ENCODE results near the gene FBXL17.

The FBXL17 gene

DNA sequence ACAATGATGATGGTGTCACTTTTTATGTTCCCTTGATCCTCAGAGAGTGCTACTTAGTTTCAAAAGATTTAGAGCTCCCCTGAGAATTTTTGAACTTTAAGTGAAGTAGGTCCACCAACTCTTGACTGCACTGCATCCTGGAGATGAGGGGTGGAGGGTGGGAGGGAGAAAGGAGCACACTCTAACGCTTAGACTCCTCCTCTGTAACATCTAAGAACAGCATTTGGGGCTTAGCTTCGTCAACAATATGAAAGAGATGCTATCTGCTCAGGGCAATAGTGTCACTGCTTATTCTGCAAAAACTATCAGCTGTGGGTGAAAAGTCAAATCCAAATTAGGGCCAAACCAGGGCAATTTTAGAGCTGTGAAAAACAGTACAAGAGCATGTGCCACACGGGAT lies 468.4 kb downstream of the FBXL17 start:
- no peak for DNase-seq (ENCODE audit: low read depth)

DNA sequence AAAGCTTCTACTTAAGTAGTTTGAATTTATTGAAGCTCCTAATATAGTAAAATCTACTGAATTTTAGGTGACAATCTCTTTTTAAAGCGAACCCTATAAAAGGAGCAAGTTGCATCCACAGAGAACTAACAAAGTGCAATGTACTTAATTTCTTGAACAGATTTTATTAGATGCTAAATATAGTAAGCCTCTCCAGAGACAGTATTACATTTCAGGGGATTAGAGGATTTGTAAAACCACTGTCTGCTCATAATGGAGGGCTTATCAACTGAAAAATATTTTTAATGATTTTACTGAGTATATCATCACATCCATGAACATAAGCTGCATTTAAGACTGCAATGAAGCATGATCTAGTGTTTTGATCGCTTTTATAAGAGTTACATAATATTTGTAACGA lies 481.2 kb downstream of the FBXL17 start:
- DNase-seq (ENCODE audit: low read depth): no peak

DNA sequence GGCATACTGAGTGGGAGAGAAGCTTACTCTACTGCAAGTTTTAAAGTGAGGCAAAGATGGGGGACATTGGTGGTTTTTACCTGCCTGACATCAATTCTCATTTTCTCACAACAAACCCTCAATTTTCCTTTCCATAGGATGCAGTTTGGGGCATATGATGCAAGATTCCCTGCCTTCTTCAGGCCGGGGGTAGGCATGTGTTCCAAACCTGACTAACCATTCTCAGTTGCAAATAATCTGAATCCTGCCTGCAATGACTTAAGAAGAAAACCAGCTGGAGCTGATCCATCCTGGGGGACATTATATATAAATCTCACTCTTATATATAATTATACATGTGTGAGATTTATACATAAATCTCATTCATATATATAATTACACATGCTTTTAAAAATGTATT lies 487.5 kb downstream of the FBXL17 start:
- DNase-seq (ENCODE audit: low read depth): no peak

DNA sequence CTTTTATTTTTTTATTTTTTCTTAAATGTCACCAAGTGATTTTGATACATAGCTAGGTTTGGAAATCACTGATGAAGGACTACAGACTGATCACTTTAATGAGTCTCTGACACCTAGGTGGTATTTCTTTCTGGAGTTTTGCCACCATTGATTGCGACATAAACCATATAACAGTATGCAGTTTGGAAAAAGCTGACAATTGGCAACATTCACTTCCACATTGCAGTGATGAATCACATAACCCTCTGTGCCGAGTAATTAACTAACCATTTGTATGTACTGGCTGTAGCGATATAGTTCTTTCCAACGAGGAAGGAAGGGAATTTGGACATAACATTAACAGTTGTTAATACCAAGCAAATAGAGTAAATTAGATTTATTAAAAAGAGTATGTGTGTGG lies 488.3 kb downstream of the FBXL17 start:
- DNase-seq (ENCODE audit: low read depth): peak; percentile 58

DNA sequence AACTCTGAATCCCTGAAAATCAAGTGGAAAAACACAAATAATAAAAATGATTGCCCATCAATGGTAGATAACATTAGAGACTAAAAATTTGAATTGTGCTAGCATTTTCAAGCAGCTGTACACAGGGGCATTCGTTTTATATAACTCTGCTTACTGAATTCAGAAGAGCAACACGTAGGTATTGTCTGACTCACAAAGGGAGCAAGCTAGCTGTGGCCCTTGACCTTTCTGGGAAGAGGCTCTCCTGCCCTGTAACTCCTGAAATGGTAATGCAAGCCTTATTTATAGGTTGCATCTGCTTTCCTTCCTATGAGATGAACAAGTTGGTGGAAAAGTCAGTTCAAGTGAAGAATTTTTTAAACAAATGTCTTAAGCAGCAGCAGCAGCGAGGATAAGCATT lies 492.5 kb downstream of the FBXL17 start:
- no peak for DNase-seq (ENCODE audit: low read depth)

DNA sequence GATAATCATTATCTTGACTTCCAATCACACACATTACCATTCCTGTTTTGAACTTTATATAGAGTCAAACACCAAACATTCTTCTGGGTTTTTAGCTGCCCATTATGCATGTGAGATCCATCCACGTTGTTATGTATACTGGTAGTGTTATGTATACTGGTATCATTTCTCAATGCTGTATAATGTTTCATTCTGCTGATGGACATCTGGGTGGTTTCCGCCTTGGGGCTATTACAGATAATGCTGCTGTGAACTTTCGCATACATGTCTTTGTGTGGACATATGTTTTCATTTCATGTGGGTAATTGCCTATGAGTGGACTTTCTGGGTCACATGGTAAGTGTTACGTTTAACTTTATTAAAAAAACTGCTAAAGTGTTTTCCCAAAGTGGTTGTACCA lies 493.4 kb downstream of the FBXL17 start:
- DNase-seq (ENCODE audit: low read depth): no peak

DNA sequence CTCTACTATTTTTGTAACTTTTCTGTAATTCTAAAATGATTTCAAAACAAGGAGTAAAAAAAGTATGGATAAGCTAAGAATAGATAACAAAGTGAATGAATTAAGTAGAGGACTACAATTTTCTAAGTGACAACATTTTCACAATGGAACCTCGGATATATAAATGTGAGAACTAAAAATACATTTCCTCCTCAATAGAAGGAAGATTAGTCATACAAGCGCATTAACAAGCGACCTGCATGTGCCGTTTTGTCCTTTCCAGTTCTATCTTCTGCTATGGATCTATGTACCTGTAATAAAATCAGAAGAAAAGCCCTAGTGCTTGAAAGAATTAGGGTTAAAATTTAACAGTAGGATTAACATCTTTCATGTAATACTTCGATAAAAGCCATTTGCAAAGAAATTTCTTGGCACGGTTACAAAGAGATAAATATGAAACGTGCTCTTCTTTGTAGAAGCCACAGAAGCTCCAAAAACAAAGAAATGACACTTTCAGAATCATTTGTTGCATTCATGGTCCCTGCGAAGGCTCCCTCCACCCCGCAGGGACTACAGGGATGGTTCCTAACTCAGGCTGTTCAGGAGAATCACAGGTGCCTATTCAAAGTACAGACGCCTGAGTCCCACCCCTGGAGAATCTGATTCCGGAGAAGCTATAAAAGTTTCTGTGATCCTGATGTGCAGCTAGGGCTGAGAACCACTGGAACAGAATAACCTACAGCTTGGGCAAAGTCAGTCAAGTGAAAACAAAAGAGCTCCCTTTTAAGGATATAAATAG lies 494.5 kb downstream of the FBXL17 start:
- DNase-seq (ENCODE audit: low read depth): no peak

DNA sequence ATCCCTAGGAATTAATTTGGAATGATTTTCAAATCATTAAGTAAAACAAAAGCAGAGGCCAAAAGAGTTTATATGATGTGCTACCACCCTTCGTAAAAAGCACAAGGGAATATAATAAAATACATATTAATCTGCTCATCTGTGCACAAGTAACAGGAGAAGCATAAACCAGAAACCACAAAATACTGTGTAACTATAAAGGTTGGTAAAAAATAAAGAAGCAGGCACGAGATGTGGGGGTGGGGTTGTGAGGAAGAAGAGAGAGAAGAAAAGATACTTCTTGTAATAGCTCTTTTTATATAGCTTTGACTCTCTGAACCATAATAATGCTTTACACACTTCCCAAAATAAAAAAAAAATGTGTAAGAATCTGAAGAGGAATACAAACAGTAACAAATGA lies 496.3 kb downstream of the FBXL17 start:
- no peak for DNase-seq (ENCODE audit: low read depth)

DNA sequence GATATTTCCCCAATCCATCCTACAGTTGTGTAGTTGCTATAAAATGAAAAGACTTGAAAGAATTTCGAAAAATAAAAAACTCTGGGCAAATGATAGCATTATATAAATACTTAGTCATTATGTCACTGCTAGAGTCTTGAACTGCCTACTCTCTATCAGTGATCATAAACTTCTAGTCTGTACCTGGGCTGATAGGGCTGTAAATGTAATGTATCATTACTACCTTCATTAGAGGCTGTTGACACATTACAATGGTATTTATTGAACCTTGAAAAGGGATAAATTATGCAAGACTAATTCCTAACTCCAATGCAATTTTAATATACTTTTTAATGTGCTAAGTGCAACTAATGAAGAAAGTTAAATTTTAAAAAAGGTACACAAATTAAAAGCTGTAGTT lies 497.0 kb downstream of the FBXL17 start:
- no peak for DNase-seq (ENCODE audit: low read depth)

DNA sequence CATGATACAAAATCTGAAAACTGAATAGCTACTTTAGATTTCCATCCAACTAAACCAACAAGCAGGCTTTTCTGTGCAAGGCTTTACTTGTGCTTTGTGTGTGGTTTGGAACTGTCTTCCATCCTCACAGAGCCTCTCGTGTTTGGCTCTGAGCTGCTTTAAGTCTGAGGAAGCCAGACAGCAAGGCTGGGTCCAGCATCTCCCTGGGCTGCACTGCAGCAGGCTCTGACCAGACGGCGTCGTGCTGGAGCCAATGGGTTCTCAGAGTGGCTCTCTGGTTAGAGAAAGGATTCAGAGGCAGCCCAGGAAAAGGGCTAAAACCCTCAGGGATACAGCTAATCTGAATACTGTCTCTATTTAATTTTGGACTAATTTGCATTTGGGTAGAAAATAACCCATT lies 503.2 kb downstream of the FBXL17 start:
- no peak for DNase-seq (ENCODE audit: low read depth)

DNA sequence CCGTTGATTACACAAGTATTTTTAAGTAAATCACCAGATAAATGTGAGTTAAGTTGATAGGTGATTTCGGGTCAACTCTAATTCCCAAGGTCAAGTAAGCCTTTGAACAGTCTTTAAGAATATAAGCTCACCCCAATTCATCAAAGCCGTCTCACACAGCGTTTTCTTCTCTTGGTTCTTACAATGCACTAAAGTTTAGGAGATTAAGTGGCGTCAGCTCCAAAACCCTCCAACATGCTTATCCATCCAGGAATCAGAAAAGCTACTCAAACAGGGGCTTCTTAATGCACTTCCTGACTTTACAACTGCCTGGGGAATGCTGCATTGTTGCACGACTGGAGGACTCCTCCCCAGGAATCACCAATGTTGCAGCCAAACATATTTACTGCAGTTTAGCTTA lies 505.0 kb downstream of the FBXL17 start:
- no peak for DNase-seq (ENCODE audit: low read depth)

DNA sequence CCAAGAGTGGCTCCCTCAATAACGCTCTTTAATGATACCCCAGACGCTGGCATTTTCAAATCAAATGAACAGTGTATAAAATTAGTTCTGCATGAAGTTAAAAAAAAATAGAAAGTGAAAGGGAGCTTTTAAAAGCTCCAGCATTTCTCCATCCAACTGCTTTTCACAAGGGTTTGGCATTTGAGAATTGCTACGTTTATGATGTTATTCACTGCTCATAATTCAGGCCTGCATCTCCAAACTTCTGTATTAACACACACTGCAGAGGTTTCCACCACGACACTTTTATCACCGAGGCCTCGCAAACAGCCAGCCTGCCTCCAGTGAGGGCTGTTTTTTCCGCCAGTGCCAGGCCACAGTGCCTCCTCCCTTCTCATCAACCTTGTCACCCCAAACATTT lies 505.6 kb downstream of the FBXL17 start:
- DNase-seq (ENCODE audit: low read depth): no peak

DNA sequence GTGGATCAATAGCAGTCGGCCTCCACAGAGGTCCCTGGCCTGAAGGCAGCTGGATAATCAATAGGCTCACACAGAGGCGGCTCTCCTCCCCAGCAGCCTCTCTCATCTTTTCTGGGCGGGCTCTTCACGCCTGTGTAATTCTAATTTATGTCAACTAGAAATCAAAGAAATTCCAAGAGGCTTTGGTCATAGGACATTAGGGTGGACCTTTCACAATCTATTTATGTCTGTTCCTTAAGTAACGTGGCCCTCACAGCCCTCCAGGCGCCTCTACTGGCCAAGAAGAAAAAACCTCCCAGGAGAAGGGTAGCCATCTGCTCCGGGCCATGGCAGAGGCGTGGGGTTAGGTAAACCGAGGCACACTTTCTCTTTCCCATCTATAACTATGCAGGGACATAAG lies 506.1 kb downstream of the FBXL17 start:
- DNase-seq (ENCODE audit: low read depth): no peak

DNA sequence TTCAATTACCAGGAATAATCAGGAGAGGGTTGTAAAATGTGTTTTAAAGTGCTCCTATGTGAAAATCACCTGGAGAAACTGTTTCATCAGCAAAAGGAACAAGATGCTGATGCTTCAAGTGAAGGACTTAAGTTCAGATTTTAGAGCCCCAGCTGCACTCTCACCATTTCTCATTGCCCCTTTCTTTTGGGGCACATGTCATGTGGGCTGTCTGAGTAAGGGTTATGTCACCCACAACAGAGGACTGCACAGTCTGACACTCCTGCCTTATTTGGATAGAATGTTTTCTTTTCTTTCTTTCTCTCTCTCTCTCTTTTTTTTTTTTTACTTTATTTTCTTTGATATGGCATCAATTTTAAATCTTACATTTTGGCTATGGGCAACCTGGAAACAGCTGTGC lies 507.1 kb downstream of the FBXL17 start:
- no peak for DNase-seq (ENCODE audit: low read depth)

DNA sequence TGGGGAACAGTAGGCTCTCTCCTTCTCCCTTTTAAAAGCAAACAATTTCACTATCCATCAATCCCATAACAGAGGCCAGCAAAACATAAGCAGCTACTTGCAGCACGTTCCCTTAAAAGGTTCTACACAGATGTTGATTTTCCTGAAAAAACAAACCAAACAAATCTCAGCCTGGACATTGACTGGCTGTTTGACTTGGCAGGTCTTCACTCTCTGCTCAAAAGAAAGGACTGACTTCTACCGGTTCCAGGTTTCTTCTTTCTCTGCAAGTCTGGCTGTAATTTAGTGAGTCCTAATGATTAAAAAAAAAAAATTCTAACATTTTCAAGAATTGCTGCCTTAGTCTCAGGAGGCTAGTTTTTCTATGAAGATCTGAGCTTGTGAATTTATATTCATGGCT lies 508.0 kb downstream of the FBXL17 start:
- DNase-seq (ENCODE audit: low read depth): no peak

DNA sequence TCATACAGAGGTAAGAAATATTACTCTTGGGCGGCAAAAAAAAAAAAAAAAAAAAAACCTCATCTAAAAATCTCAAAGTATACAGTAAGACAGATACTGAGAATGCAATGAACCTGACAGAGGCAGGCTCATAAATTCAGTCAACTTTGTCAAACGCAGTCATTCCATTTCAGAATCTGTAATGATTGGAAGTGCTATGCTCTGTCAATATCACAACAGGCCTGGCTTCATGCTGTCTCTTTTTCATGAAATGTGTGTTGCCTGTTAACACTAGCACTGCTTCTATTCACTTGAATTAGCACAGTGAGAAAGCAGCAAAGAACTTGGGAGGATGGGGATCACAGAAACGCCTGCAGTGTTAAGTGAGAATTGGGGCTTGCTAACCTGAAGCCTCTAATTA lies 510.9 kb downstream of the FBXL17 start:
- no peak for DNase-seq (ENCODE audit: low read depth)

DNA sequence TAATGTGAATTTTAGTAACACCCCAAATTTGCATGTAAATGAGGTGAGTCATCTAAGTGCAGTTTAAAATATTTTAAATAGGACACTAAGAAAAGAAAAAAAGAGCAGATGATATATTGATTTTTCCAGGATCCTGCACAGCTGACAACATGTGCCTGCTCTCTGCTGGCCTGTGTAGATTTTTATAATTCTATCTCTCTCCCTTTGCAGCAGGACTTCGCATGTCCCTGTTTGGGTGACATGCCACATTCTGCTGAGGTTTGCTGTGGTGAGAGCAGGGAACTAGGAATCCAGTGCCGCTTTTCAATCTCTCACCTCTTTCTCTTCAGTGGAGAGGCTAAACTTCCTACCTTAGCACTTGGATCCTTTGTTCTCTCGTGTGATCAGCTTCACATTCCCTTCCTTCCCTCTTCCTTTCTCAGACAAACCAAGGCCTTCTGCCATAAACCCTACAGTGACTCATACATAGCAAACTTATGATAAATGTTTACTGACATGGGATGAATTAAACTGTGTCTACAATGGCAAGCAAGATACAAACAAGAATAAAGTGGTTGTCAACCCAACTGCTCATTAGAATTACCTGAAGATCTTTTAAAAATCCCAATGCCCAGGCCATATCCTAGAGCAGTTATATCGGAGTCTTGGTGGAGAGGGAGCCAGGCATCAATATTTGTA lies 512.3 kb downstream of the FBXL17 start:
- DNase-seq (ENCODE audit: low read depth): peak; percentile 62

DNA sequence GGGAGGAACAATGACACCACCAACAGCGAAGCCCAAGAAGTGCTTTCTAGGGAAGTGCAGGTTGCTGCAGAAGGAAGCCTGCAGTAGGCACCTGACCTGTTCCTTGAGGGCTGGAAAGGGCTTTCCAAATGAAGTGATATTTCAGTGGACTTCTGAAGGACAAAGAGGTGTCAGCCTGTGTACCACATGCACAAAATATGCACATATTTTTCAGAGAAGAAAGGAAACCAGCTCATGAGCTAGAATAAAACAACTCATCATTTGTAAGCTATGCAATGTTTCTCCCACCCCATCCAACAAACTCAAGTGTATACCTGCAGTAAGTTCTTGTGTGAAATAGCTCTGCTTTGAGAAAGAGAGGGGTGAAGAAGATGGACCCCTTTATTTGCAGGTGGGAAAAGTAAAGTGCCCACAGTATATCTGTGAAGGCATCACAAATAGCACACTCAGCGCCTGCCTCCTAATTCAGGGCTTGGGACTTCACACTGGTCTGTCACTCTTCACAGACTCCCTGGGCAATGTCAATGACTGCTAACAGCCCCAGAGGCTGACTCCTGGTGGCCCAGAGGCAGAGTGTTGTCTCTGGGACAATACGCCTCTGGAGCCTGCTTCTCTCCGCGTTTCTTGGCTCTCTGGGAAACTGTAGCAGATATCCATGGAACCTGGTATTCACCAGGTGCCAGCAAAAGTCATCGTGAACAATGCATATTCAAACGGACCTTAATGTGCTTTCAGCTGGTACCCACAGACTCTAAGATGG lies 513.1 kb downstream of the FBXL17 start:
- DNase-seq (ENCODE audit: low read depth): no peak

DNA sequence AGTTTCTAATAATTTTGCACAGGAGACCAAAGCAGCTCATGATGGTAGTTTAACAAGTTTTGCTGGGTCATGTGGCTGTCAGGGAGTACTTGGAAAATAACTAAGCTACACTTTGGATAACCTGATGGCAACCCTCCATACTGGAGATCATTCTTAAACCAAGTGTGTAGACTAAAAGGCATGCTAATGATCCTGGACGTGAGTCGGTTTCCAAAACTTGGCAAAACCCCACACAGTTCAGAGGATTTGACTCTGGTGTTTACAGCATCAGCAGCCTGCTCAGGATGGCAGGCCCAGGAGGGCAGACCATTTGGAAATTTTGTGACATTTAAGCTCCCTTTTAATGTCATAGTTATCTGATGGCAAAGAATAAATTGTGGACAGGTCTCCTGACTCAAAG lies 514.6 kb downstream of the FBXL17 start:
- DNase-seq (ENCODE audit: low read depth): peak; percentile 24

DNA sequence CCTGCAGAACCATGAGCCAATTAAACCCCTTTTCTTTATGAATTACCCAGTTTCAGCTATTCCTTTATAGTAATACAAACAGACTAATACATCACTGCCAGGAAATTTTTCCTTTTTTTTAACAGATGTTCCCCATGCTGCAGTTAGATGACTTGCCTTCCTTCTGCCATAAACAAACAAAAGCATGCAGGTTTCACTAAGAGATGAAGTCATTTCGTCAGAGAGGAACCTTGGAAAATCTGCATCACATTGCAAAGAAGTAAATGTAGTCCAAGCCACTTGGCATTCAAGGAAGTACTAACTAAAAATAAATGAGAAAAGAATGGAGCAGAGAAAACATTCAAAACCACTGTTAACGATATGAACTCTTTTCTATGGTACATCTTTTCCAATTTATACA lies 517.1 kb downstream of the FBXL17 start:
- peak; percentile 53 for DNase-seq (ENCODE audit: low read depth)

DNA sequence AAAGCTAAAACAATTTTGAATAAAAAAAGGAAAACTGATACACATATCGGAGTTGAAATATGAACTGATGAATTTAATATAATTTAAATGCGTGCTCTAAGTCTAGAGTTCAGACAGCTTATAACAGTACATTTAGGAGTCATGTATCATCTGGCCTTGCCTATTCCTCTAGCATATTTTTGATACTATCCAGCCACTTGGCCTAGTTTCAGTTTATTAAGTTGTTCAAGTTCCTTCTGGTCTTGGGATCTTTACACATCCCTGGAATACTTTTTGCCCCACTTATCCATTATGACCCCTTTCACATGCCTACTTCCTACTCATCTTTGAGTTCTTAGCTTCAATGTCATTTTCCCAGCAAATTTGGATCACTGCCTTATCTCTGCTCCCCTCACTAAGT lies 518.8 kb downstream of the FBXL17 start:
- no peak for DNase-seq (ENCODE audit: low read depth)

DNA sequence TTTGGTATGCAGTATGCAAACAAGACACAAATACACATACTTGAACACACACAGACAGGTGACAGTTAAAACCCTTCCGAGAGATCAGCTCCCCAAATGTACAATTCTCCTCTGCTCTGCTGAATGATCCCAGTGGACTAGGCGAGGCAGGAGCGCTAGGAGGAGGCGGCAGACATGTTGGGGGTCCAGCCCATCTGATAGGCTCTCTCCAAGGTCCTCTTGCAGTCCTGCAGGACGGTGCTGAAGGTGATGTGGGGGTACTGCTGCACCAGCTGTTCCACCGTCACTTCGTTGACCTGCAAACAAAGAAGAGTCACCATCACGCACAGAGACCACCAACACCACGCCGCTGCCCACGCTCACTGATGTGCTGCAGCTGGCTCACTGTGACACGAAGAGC lies 520.3 kb downstream of the FBXL17 start:
- DNase-seq (ENCODE audit: low read depth): no peak

DNA sequence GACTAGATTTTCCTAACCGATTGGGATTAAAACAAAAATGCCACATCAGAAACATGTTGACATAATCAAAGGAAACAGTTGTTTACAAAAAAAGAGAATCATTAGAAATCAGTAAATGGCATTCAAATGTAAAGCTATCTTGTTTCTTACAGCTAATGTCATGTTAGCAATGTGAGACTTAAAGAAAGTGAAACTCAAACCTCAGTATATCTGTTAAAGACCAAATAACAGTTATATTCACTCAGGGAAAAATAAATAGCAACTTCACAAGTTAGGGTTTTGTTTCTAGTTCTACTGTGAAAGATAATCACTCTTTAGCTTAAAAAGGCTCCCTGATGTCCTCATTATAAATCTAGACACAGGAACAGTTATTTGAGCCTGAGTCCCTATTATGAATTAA lies 521.9 kb downstream of the FBXL17 start:
- no peak for DNase-seq (ENCODE audit: low read depth)

Measured in GM04503 (cell line).